PC-9 (cell line): ENCODE measurements around the gene RPL5. TPM values are rescaled to one million over a fixed set of nuclear protein-coding genes. Genes with fewer than 3 reads are reported as not detected.

Experiments used
- BruUV-seq: library from RNA; stranded (reverse); fragments of 400-500 nt; replicated peaks from 2 replicates; lab custom pipeline; 2021; lab: Mats Ljungman, UMichigan
- CTCF ChIA-PET: fragments of 300-600 bp; sonication (Branson Sonifier 250); formaldehyde crosslinking; loops from one replicate; lab custom pipeline; 2022; ENCODE audit warnings: antibody characterized with exemption; lab: Charles Lee
- POLR2A ChIA-PET: fragments of 300-600 bp; sonication (Branson Sonifier 250); formaldehyde crosslinking; loops from one replicate; lab custom pipeline; 2022; ENCODE audit warnings: antibody characterized with exemption; ENCODE audit not compliant: unreplicated experiment; lab: Charles Lee
- DNase-seq, 2 experiments: peaks; one replicate each; pipeline versions ENCODE4 v3.0.0 to v3.0.0-alpha.2; 2015 to 2022; ENCODE audit warnings: mixed read lengths in 1 of 2
- H2AFZ ChIP-seq: fragments of 200-600 bp; sonication (generic); 2 replicates; pipeline ENCODE4 v1.8.1; 2017; ENCODE audit warnings: antibody characterized with exemption
- H3F3A ChIP-seq: fragments of 200-600 bp; sonication (generic); 2 replicates; pipeline ENCODE4 v1.8.1; 2017; ENCODE audit warnings: antibody characterized with exemption, mild to moderate bottlenecking, low read depth; ENCODE audit not compliant: insufficient read depth
- H3K27ac ChIP-seq: fragments of 200-600 bp; sonication (generic); 2 replicates; pipeline ENCODE4 v1.6.1; 2016; ENCODE audit warnings: mixed run types
- H3K27me3 ChIP-seq: fragments of 200-600 bp; sonication (generic); 2 replicates; pipeline ENCODE4 v1.6.1; 2016; ENCODE audit warnings: low read depth, mixed run types; ENCODE audit not compliant: insufficient read depth
- H3K36me3 ChIP-seq: fragments of 200-600 bp; sonication (generic); 2 replicates; pipeline ENCODE4 v1.6.1; 2016; ENCODE audit warnings: low read depth, mixed run types
- H3K4me1 ChIP-seq: fragments of 200-600 bp; sonication (generic); replicated peaks from 2 replicates; pipeline ENCODE4 v1.6.1; 2016; ENCODE audit warnings: mixed run types; ENCODE audit not compliant: insufficient read depth
- H3K4me2 ChIP-seq: fragments of 200-600 bp; sonication (generic); 2 replicates; pipeline ENCODE4 v1.6.1; 2017; ENCODE audit warnings: mixed run types
- H3K4me3 ChIP-seq: fragments of 200-600 bp; sonication (generic); 2 replicates; pipeline ENCODE4 v1.6.1; 2016; ENCODE audit warnings: mixed run types
- H3K79me2 ChIP-seq: fragments of 200-600 bp; sonication (generic); 2 replicates; pipeline ENCODE4 v1.6.1; 2017; ENCODE audit warnings: low read depth, mixed run types
- H3K9me2 ChIP-seq: fragments of 200-600 bp; sonication (generic); 2 replicates; pipeline ENCODE4 v1.8.1; 2017; ENCODE audit warnings: mild to moderate bottlenecking; ENCODE audit not compliant: insufficient read depth
- H3K9me3 ChIP-seq: fragments of 200-600 bp; sonication (generic); 2 replicates; pipeline ENCODE4 v1.8.1; 2016; ENCODE audit warnings: low read depth; ENCODE audit not compliant: insufficient read depth
- H4K20me1 ChIP-seq: fragments of 200-600 bp; sonication (generic); 2 replicates; pipeline ENCODE4 v1.8.1; 2017; ENCODE audit not compliant: insufficient read depth
- EZH2 ChIP-seq: fragments of 200-600 bp; sonication (generic); IDR thresholded peaks from 2 replicates; pipeline ENCODE4 v1.8.0; 2017; ENCODE audit warnings: antibody characterized with exemption, low read depth
- intact Hi-C: fragments of 100-400 bp; cut with micrococcal nuclease; formaldehyde crosslinking; loops from one replicate; pipeline ENCODE4 v1.10.0; 2022; ENCODE audit not compliant: unreplicated experiment
- total RNA-seq: library from RNA; stranded (reverse); gene quantifications from 2 replicates; pipeline ENCODE4 v1.2.3, GENCODE V29; 2021
- TF ChIP-seq, protein P1 (sequence below): fragments of 200-600 bp; sonication (generic); conservative IDR thresholded peaks from 2 replicates; pipeline ENCODE4 v1.6.1; 2017; ENCODE audit warnings: mixed run types, antibody characterized with exemption, mild to moderate bottlenecking, moderate library complexity

The RPL5 gene
- total RNA-seq, 1 experiment from 2014 or later: 1,050 TPM

DNA sequence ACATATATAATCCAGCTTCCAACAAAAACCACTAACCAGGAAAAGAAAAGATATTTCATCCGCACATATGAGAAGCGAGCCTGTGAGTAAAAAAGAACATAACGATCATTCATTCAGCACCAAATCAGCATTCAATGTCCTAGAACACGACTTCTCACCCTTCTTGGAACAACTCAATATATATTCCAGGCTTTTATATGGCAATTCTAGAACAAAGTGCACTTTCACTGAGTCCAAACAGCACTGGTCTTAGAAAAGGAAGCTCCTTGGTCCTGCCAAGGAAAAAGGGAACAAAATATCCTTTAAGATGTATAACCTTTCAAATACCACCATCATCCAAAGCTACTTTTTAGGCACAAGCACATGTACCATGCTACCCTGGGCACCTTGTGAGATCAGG lies 44.5 kb downstream of the RPL5 start:
- CTCF ChIA-PET: no interaction called here
- TF ChIP-seq EZH2: no peak
- TF ChIP-seq, protein P1, sequence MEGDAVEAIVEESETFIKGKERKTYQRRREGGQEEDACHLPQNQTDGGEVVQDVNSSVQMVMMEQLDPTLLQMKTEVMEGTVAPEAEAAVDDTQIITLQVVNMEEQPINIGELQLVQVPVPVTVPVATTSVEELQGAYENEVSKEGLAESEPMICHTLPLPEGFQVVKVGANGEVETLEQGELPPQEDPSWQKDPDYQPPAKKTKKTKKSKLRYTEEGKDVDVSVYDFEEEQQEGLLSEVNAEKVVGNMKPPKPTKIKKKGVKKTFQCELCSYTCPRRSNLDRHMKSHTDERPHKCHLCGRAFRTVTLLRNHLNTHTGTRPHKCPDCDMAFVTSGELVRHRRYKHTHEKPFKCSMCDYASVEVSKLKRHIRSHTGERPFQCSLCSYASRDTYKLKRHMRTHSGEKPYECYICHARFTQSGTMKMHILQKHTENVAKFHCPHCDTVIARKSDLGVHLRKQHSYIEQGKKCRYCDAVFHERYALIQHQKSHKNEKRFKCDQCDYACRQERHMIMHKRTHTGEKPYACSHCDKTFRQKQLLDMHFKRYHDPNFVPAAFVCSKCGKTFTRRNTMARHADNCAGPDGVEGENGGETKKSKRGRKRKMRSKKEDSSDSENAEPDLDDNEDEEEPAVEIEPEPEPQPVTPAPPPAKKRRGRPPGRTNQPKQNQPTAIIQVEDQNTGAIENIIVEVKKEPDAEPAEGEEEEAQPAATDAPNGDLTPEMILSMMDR: no peak

GRCh38 chr1:92877081-92877711 lies 45.4 kb downstream of the RPL5 start:
- H3K27ac ChIP-seq: no peak overlapping the region
- DNase-seq: no peak
- no peak overlapping the region for H3K4me3 ChIP-seq
- H3K9me3 ChIP-seq: peaks cover 5% of the 10 kb centered on the region; the same call in 1 of the 2 replicates
- TF ChIP-seq EZH2: no peak
- no peaks in the 10 kb centered on the region for H3F3A ChIP-seq
- H2AFZ ChIP-seq: no peak overlapping the region
- no TSS peak for BruUV-seq
- H3K9me2 ChIP-seq: no peaks in the 10 kb centered on the region
- intact Hi-C loops: no loop called here
- H3K79me2 ChIP-seq: no peaks in the 10 kb centered on the region
- H4K20me1 ChIP-seq: no peaks in the 10 kb centered on the region
- no peak overlapping the region for H3K4me2 ChIP-seq
- no peaks in the 10 kb centered on the region for H3K4me1 ChIP-seq
- POLR2A ChIA-PET: interaction anchor here (0.5 kb wide), 1 partner anchor 54 kb away, joined by 8 read pairs; no protein-coding TSS in a partner anchor
- CTCF ChIA-PET: no interaction called here
- H3K27me3 ChIP-seq: no peaks in the 10 kb centered on the region
- H3K36me3 ChIP-seq: no peaks in the 10 kb centered on the region

More for the DNA sequence above, 44.5 kb downstream of the RPL5 start:
- peaks cover 5% of the 10 kb centered on the region; the same call in 1 of the 2 replicates for H3K9me3 ChIP-seq
- H3K27me3 ChIP-seq: no peaks in the 10 kb centered on the region
- POLR2A ChIA-PET: no interaction called here
- no peak overlapping the region for H2AFZ ChIP-seq
- no peaks in the 10 kb centered on the region for H4K20me1 ChIP-seq
- H3K36me3 ChIP-seq: no peaks in the 10 kb centered on the region
- H3K4me2 ChIP-seq: no peak overlapping the region
- H3K9me2 ChIP-seq: no peaks in the 10 kb centered on the region
- no peak for DNase-seq
- H3F3A ChIP-seq: no peaks in the 10 kb centered on the region
- intact Hi-C loops: no loop called here
- no peaks in the 10 kb centered on the region for H3K79me2 ChIP-seq
- BruUV-seq: no TSS peak
- no peaks in the 10 kb centered on the region for H3K4me1 ChIP-seq
- no peak overlapping the region for H3K4me3 ChIP-seq
- no peak overlapping the region for H3K27ac ChIP-seq

DNA sequence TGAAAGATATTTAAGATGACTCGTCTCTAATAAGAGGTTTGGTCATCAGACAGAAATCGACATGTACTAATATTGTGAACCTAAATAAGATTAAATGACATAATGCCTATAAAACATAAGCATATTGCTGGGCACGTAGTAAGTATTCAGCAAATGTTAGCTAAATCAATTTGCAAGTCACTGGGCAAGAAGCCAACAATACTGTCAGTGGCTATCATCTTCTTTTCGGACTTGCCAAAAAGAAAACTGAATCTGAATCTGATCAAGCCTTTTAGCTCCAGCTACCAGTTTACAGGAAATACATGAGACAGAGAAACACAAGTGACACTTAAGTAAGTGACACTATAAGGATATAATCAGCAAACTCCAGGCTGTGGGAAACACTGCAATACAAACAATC lies 46.0 kb downstream of the RPL5 start:
- Histone ChIP-seq H3K9me3 (peaks cover 4% of the 10 kb centered on the region; the same call in 1 of the 2 replicates), H3K4me1 (0 out of 2 replicates have a peak, but pooled peaks cover 2% of the 10 kb centered on the region), H3K36me3 (no peaks in the 10 kb centered on the region), H3K79me2 (no peaks in the 10 kb centered on the region), H3K4me2 (no peak overlapping the region), H2AFZ (no peak overlapping the region), H3K4me3 (no peak overlapping the region), H3K9me2 (no peaks in the 10 kb centered on the region), H3K27me3 (no peaks in the 10 kb centered on the region), H3F3A (no peaks in the 10 kb centered on the region), H4K20me1 (no peaks in the 10 kb centered on the region), H3K27ac (no peak overlapping the region)
- BruUV-seq: no TSS peak
- DNase-seq: no peak
- CTCF ChIA-PET: no interaction called here
- TF ChIP-seq, protein P1: no peak
- no peak for TF ChIP-seq EZH2
- POLR2A ChIA-PET: no interaction called here
- intact Hi-C loops: no loop called here
